WTC11 (cell line): ENCODE results near the gene SYNDIG1. TPM values are rescaled to one million over a fixed set of nuclear protein-coding genes. Genes with fewer than 3 reads are reported as not detected.

ENCODE experiments used
- ATAC-seq: fragments of 200-7000 bp; cut with Tn5 transposase; 2 replicates; pipeline ENCODE4 v1.10.0; 2021; ENCODE audit warnings: mild to moderate bottlenecking, moderate library complexity
- CTCF ChIA-PET: fragments of 300-600 bp; sonication (Branson Sonifier 250); formaldehyde crosslinking; loops from one replicate; lab custom pipeline; 2021; ENCODE audit warnings: antibody characterized with exemption; lab: Charles Lee
- POLR2A ChIA-PET: fragments of 350-600 bp; sonication (Branson Sonifier 250); formaldehyde crosslinking; loops from one replicate; lab custom pipeline; 2021; ENCODE audit warnings: antibody characterized with exemption; lab: Charles Lee
- DNase-seq: peaks from one replicate; pipeline ENCODE4 v3.0.0; 2021; ENCODE audit warnings: low spot score
- H3K27ac Mint-ChIP-seq: 2 replicates; pipeline ENCODE4 v1.8.0; 2021; ENCODE audit warnings: mixed read lengths
- H3K27me3 Mint-ChIP-seq: 2 replicates; pipeline ENCODE4 v1.8.0; 2021; ENCODE audit warnings: low read depth, mild to moderate bottlenecking, moderate library complexity, mixed read lengths
- H3K36me3 Mint-ChIP-seq: 2 replicates; pipeline ENCODE4 v1.8.0; 2021; ENCODE audit warnings: mixed read lengths
- H3K4me1 Mint-ChIP-seq: 2 replicates; pipeline ENCODE4 v1.8.0; 2022; ENCODE audit warnings: mixed read lengths
- H3K4me3 Mint-ChIP-seq: 2 replicates; pipeline ENCODE4 v1.8.0; 2021; ENCODE audit warnings: mild to moderate bottlenecking, moderate library complexity, mixed read lengths
- H3K9me3 Mint-ChIP-seq: 2 replicates; pipeline ENCODE4 v1.8.0; 2021; ENCODE audit warnings: mixed read lengths
- FOXJ3 ChIP-seq: sonication (generic); formaldehyde crosslinking; IDR thresholded peaks from 2 replicates; pipeline ENCODE4 v1.9.0; 2021; ENCODE audit warnings: missing genetic modification reagents, mild to moderate bottlenecking, borderline replicate concordance
- GABPB1 ChIP-seq: sonication (generic); formaldehyde crosslinking; IDR thresholded peaks from 2 replicates; pipeline ENCODE4 v1.8.1; 2023; ENCODE audit warnings: mild to moderate bottlenecking, missing genetic modification reagents
- IRF2 ChIP-seq: sonication (generic); formaldehyde crosslinking; IDR thresholded peaks from 2 replicates; pipeline ENCODE4 v1.8.0; 2022; ENCODE audit warnings: low read depth, missing genetic modification reagents, borderline replicate concordance
- KAT7 ChIP-seq: sonication (generic); formaldehyde crosslinking; IDR thresholded peaks from 2 replicates; pipeline ENCODE4 v1.8.1; 2023; ENCODE audit warnings: missing genetic modification reagents, mild to moderate bottlenecking, borderline replicate concordance
- NR2C2 ChIP-seq: sonication (generic); formaldehyde crosslinking; IDR thresholded peaks from 2 replicates; pipeline ENCODE4 v1.8.0; 2022; ENCODE audit warnings: mild to moderate bottlenecking, missing genetic modification reagents
- OVOL2 ChIP-seq: fragments of 250-450 bp; sonication (Bioruptor Pico); IDR thresholded peaks from 2 replicates; pipeline ENCODE4 v1.9.0; 2021; ENCODE audit warnings: mild to moderate bottlenecking, borderline replicate concordance
- SMAD4 ChIP-seq: sonication (generic); formaldehyde crosslinking; IDR thresholded peaks from 2 replicates; pipeline ENCODE4 v1.8.0; 2022; ENCODE audit warnings: mild to moderate bottlenecking, missing genetic modification reagents
- SP1 ChIP-seq: sonication (generic); formaldehyde crosslinking; conservative IDR thresholded peaks from 2 replicates; pipeline ENCODE4 v1.8.1; 2022; ENCODE audit warnings: missing genetic modification reagents
- TCF7 ChIP-seq: sonication (generic); formaldehyde crosslinking; IDR thresholded peaks from 2 replicates; pipeline ENCODE4 v1.8.0; 2022; ENCODE audit warnings: mild to moderate bottlenecking, low read depth, missing genetic modification reagents, moderate library complexity
- ZNF138 ChIP-seq: sonication (generic); formaldehyde crosslinking; conservative IDR thresholded peaks from 2 replicates; pipeline ENCODE4 v1.8.1; 2022; ENCODE audit warnings: mild to moderate bottlenecking, moderate library complexity, missing genetic modification reagents
- ZNF396 ChIP-seq: fragments of 250-450 bp; sonication (Bioruptor Pico); IDR thresholded peaks from 2 replicates; pipeline ENCODE4 v1.8.0; 2021; ENCODE audit warnings: mild to moderate bottlenecking, moderate library complexity, borderline replicate concordance
- total RNA-seq: library from RNA; stranded (reverse); gene quantifications from 3 replicates; pipeline ENCODE4 v1.2.3, GENCODE V29; 2021
- TF ChIP-seq, protein P1 (sequence below): sonication (generic); formaldehyde crosslinking; IDR thresholded peaks from 2 replicates; pipeline ENCODE4 v1.8.1; 2023; ENCODE audit warnings: mild to moderate bottlenecking, missing genetic modification reagents
- TF ChIP-seq, protein P2 (sequence below): sonication (generic); formaldehyde crosslinking; IDR thresholded peaks from 2 replicates; pipeline ENCODE4 v1.8.1; 2022; ENCODE audit warnings: missing genetic modification reagents, borderline replicate concordance
- TF ChIP-seq, protein P3 (sequence below): fragments of 250-450 bp; sonication (Bioruptor Pico); IDR thresholded peaks from 2 replicates; pipeline ENCODE4 v1.9.0; 2021; ENCODE audit warnings: moderate library complexity, mild to moderate bottlenecking, inconsistent platforms, borderline replicate concordance
- TF ChIP-seq, protein P4 (sequence below): sonication (generic); formaldehyde crosslinking; IDR thresholded peaks from 2 replicates; pipeline ENCODE4 v1.8.0; 2023; ENCODE audit warnings: missing genetic modification reagents
- TF ChIP-seq, protein P5 (sequence below): fragments of 250-450 bp; sonication (Bioruptor Pico); conservative IDR thresholded peaks from 2 replicates; pipeline ENCODE4 v1.9.0; 2021; ENCODE audit warnings: mild to moderate bottlenecking
- TF ChIP-seq, protein P6 (sequence below): sonication (generic); formaldehyde crosslinking; conservative IDR thresholded peaks from 2 replicates; pipeline ENCODE4 v1.8.1; 2023; ENCODE audit warnings: mild to moderate bottlenecking, low read depth, missing genetic modification reagents, moderate library complexity
- TF ChIP-seq, protein P7 (sequence below): sonication (generic); formaldehyde crosslinking; IDR thresholded peaks from 2 replicates; pipeline ENCODE4 v1.8.1; 2023; ENCODE audit warnings: mild to moderate bottlenecking, missing genetic modification reagents, moderate library complexity
- TF ChIP-seq, protein P8 (sequence below): sonication (generic); formaldehyde crosslinking; IDR thresholded peaks from 2 replicates; pipeline ENCODE4 v1.8.1; 2023; ENCODE audit warnings: mild to moderate bottlenecking, missing genetic modification reagents

The SYNDIG1 gene
- total RNA-seq, 1 experiment from 2014 or later, result 6.4 TPM

DNA sequence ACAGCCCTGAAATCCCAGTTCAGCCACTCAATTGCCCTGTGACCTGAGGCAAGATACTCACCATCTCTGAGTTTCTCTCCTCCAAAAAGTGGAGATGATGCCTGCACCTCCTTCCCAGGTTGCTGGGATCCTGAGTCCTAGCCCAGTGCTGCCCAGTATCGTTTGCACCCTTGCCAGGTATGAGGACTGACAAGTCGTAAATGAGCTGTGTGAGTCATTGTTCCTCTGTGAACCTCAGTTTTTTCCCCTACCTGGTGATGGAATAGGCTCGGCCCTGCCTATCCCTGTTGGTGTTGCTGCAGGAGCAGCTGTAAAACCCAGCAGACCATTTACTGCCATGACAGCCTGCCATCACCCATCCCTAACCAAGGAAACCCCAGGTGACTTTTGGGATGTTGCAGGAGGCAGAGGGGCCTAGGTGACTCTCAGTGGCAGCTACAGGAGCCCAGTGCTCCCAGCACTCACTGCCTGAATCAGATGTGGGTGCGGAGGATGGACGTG lies 229.3 kb downstream of the SYNDIG1 start (continued):
- TF ChIP-seq, protein P1, sequence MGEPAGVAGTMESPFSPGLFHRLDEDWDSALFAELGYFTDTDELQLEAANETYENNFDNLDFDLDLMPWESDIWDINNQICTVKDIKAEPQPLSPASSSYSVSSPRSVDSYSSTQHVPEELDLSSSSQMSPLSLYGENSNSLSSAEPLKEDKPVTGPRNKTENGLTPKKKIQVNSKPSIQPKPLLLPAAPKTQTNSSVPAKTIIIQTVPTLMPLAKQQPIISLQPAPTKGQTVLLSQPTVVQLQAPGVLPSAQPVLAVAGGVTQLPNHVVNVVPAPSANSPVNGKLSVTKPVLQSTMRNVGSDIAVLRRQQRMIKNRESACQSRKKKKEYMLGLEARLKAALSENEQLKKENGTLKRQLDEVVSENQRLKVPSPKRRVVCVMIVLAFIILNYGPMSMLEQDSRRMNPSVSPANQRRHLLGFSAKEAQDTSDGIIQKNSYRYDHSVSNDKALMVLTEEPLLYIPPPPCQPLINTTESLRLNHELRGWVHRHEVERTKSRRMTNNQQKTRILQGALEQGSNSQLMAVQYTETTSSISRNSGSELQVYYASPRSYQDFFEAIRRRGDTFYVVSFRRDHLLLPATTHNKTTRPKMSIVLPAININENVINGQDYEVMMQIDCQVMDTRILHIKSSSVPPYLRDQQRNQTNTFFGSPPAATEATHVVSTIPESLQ (CRISPR knock-in tag), result no peak

DNA sequence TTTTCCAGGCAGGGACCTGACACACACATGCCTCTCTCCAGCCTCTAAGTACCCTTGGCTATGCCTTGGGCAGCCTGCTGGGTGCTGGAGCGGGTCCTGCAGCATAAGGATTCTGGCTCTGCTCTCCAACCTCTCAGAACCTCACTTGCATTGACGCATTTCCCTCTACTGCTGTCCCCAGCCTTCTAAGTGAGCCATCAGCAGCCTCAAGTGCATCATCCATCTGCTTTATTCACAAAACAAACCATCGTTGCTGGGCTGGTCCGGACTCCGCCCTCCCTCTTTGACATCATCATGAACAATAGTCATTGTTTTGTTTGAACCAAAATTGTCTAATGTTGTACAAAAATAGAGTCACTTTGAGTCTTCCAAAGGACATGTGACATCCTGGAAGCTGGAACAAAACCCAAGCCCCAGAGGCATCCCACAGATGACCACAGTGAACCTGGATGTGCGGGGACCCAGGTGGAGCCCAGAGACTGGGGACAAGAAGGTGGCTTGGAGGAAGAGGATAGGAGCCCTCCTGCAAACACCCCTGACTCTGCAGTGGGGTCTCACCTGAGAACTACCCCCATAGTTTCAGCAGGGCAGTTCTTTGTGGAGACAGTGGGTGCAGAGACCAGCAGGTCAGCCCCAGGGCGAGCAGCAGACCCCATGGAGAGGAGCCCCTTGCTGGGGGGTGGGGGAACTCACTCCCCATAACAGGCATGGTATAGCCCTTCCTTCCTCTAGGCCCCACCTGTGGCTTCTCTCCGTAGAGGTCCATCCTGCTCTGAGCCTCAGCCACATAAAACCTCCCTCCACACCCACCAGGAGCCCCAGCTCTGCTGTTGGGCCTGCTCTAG lies 230.1 kb downstream of the SYNDIG1 start:
- TF ChIP-seq SMAD4 (CRISPR knock-in tag) (no peak), FOXJ3 (CRISPR knock-in tag) (no peak), SP1 (CRISPR knock-in tag) (no peak), ZNF138 (no peak), ZNF396 (CRISPR knock-in tag) (no peak), OVOL2 (CRISPR knock-in tag) (no peak), TCF7 (CRISPR knock-in tag) (no peak), NR2C2 (CRISPR knock-in tag) (no peak), IRF2 (CRISPR knock-in tag) (no peak)
- TF ChIP-seq, protein P2, sequence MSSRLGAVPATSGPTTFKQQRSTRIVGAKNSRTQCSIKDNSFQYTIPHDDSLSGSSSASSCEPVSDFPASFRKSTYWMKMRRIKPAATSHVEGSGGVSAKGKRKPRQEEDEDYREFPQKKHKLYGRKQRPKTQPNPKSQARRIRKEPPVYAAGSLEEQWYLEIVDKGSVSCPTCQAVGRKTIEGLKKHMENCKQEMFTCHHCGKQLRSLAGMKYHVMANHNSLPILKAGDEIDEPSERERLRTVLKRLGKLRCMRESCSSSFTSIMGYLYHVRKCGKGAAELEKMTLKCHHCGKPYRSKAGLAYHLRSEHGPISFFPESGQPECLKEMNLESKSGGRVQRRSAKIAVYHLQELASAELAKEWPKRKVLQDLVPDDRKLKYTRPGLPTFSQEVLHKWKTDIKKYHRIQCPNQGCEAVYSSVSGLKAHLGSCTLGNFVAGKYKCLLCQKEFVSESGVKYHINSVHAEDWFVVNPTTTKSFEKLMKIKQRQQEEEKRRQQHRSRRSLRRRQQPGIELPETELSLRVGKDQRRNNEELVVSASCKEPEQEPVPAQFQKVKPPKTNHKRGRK (CRISPR knock-in tag), result no peak
- TF ChIP-seq, protein P3, sequence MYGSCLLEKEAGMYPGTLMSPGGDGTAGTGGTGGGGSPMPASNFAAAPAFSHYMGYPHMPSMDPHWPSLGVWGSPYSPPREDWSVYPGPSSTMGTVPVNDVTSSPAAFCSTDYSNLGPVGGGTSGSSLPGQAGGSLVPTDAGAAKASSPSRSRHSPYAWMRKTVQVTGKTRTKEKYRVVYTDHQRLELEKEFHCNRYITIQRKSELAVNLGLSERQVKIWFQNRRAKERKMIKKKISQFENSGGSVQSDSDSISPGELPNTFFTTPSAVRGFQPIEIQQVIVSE (CRISPR knock-in tag), result no peak
- TF ChIP-seq, protein P4, sequence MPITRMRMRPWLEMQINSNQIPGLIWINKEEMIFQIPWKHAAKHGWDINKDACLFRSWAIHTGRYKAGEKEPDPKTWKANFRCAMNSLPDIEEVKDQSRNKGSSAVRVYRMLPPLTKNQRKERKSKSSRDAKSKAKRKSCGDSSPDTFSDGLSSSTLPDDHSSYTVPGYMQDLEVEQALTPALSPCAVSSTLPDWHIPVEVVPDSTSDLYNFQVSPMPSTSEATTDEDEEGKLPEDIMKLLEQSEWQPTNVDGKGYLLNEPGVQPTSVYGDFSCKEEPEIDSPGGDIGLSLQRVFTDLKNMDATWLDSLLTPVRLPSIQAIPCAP (CRISPR knock-in tag), result no peak
- Mint-ChIP-seq H3K27me3 (no peaks in the 10 kb centered on the region), H3K9me3 (peaks cover 7% of the 10 kb centered on the region), H3K4me3 (no peak overlapping the region), H3K27ac (no peak overlapping the region), H3K4me1 (no peaks in the 10 kb centered on the region), H3K36me3 (no peaks in the 10 kb centered on the region)
- DNase-seq (no peak), ATAC-seq (no peak)
- ChIA-PET POLR2A (no interaction called here), CTCF (no interaction called here)

DNA sequence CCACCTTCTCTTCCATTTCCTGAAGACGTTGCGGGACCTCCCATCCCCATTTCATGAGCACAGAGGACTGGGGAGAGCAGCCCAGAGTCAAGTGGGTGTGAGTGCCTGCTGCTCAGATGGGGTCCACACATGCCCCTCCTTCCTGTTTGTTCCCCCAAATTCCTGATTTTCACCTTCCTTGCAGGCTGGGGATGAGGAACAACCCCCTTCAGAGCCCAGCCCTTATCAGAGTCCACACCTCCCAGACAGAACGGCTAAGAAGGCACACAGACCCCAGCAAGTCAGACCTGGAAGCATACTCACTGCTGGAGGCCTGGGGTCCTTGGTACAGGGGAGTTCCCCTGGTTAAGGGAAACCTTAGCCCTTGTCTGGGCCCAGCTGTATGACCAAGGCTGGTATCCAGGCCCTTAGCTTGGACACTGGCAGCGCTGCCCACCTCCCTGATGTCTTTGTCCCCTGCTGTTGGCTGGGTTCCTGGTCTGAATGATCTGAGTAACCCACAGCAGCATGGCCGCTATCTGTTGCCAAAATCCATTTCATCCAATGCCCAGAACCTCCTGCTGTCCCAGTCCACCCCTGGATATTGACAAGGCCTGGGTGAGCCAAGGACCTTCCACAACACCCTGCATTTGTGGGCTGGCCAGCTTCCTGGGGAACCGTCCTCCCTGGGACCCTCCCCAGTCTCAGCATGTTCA lies 230.9 kb downstream of the SYNDIG1 start:
- Mint-ChIP-seq H3K4me3 (no peak overlapping the region), H3K27ac (no peak overlapping the region), H3K27me3 (no peaks in the 10 kb centered on the region), H3K9me3 (peaks cover 7% of the 10 kb centered on the region), H3K36me3 (no peaks in the 10 kb centered on the region), H3K4me1 (no peaks in the 10 kb centered on the region)
- ATAC-seq (no peak), DNase-seq (no peak)
- POLR2A ChIA-PET, result no interaction called here
- CTCF ChIA-PET, result no interaction called here
- TF ChIP-seq, protein P5, sequence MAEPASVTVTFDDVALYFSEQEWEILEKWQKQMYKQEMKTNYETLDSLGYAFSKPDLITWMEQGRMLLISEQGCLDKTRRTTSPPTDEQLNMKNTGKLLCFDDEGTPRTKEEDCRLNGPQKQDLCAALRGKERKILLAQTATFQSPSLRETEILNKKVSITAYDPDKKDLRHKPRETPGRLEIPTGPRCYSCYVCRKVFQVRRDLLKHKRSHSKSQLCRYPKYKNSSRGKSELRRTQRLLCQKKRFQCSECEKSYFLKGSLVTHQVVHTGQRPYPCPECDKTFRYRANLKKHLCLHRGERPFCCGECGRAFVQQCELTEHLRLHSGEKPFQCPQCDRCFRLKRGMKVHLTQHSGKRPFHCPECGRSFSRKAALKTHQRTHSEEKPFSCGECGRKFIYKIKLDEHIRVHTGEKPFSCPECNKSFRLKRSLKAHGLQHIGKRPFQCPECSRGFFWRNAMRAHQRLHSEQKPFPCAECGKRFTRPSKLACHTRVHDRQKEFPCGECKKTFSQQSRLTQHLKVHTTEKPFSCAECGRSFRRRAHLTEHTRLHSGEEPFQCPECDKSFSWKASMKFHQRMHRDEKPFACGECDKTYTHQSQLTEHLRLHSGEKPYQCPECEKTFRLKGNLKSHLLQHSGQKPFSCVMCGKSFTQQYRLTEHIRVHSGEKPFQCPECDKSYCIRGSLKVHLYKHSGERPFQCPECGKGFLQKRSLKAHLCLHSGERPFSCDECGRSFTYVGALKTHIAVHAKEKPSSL (CRISPR knock-in tag), result no peak
- TF ChIP-seq, protein P6, sequence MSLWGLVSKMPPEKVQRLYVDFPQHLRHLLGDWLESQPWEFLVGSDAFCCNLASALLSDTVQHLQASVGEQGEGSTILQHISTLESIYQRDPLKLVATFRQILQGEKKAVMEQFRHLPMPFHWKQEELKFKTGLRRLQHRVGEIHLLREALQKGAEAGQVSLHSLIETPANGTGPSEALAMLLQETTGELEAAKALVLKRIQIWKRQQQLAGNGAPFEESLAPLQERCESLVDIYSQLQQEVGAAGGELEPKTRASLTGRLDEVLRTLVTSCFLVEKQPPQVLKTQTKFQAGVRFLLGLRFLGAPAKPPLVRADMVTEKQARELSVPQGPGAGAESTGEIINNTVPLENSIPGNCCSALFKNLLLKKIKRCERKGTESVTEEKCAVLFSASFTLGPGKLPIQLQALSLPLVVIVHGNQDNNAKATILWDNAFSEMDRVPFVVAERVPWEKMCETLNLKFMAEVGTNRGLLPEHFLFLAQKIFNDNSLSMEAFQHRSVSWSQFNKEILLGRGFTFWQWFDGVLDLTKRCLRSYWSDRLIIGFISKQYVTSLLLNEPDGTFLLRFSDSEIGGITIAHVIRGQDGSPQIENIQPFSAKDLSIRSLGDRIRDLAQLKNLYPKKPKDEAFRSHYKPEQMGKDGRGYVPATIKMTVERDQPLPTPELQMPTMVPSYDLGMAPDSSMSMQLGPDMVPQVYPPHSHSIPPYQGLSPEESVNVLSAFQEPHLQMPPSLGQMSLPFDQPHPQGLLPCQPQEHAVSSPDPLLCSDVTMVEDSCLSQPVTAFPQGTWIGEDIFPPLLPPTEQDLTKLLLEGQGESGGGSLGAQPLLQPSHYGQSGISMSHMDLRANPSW, result no peak
- TF ChIP-seq, protein P7, sequence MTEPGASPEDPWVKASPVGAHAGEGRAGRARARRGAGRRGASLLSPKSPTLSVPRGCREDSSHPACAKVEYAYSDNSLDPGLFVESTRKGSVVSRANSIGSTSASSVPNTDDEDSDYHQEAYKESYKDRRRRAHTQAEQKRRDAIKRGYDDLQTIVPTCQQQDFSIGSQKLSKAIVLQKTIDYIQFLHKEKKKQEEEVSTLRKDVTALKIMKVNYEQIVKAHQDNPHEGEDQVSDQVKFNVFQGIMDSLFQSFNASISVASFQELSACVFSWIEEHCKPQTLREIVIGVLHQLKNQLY (CRISPR knock-in tag), result no peak
- TF ChIP-seq, protein P8, sequence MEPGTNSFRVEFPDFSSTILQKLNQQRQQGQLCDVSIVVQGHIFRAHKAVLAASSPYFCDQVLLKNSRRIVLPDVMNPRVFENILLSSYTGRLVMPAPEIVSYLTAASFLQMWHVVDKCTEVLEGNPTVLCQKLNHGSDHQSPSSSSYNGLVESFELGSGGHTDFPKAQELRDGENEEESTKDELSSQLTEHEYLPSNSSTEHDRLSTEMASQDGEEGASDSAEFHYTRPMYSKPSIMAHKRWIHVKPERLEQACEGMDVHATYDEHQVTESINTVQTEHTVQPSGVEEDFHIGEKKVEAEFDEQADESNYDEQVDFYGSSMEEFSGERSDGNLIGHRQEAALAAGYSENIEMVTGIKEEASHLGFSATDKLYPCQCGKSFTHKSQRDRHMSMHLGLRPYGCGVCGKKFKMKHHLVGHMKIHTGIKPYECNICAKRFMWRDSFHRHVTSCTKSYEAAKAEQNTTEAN, result no peak
- no peak for TF ChIP-seq KAT7 (CRISPR knock-in tag)
- TF ChIP-seq GABPB1 (CRISPR knock-in tag), result no peak
